HepG2 (cell line): Measurements from ENCODE around the gene DSTN. TPM values are rescaled to one million over a fixed set of nuclear protein-coding genes. Genes with fewer than 3 reads are reported as not detected.

Source experiments
- EED ChIP-seq: sonication (generic); formaldehyde crosslinking; IDR thresholded peaks from 2 replicates; pipeline ENCODE4 v1.5.0; 2020; ENCODE audit warnings: mild to moderate bottlenecking, missing genetic modification reagents
- GATAD2A ChIP-seq: IDR thresholded peaks from 2 replicates; pipeline ENCODE4 v1.6.1; 2016
- HIVEP1 ChIP-seq: sonication (generic); formaldehyde crosslinking; IDR thresholded peaks from 2 replicates; pipeline ENCODE4 v1.4.0; 2020; ENCODE audit warnings: mild to moderate bottlenecking, missing genetic modification reagents
- HNRNPH1 ChIP-seq: fragments of 200-400 bp; formaldehyde crosslinking; optimal IDR thresholded peaks from 2 replicates; pipeline ENCODE3; 2017; ENCODE audit warnings: mild to moderate bottlenecking, low read depth, low read length
- JUN ChIP-seq: sonication (generic); formaldehyde crosslinking; IDR thresholded peaks from 2 replicates; pipeline ENCODE4 v1.4.0; 2020; ENCODE audit warnings: mild to moderate bottlenecking, missing genetic modification reagents
- POLR2A ChIP-seq, 2 experiments: IDR thresholded peaks; 2 replicates each; pipeline ENCODE4 v1.6.1; 2011; ENCODE audit warnings: low read depth in 2 of 2, low read length in 2 of 2, mild to moderate bottlenecking in 1 of 2, moderate library complexity in 1 of 2; ENCODE audit not compliant: insufficient read depth in 1 of 2
- RBM22 ChIP-seq: fragments of 200-400 bp; formaldehyde crosslinking; optimal IDR thresholded peaks from 2 replicates; pipeline ENCODE3; 2017; ENCODE audit warnings: mild to moderate bottlenecking, low read length, moderate library complexity
- REL ChIP-seq: sonication (generic); formaldehyde crosslinking; conservative IDR thresholded peaks from 2 replicates; pipeline ENCODE4 v1.8.0; 2022; ENCODE audit warnings: mild to moderate bottlenecking, missing genetic modification reagents, moderate library complexity
- SRSF1 ChIP-seq: fragments of 200-400 bp; formaldehyde crosslinking; optimal IDR thresholded peaks from 2 replicates; pipeline ENCODE3; 2017; ENCODE audit warnings: mild to moderate bottlenecking, low read depth, low read length, moderate library complexity
- STAG1 ChIP-seq: sonication (generic); formaldehyde crosslinking; IDR thresholded peaks from 2 replicates; pipeline ENCODE4 v1.4.0; 2020; ENCODE audit warnings: missing genetic modification reagents
- U2AF1 ChIP-seq: fragments of 200-400 bp; formaldehyde crosslinking; optimal IDR thresholded peaks from 2 replicates; pipeline ENCODE3; 2017; ENCODE audit warnings: mild to moderate bottlenecking, low read depth, low read length
- polyA plus RNA-seq, 8 experiments: library from polyadenylated mRNA; depleted of rRNA in 3 of 8; stranded (reverse) in 7 of 8; unstranded in 1 of 8; fragments of >200 nt; fragmentation: Illumina TruSeq in 4 of 8; extraction: Trizol in 4 of 8; gene quantifications; 2 replicates each; pipeline versions ENCODE4 v1.2.1 to v1.2.3, GENCODE V29; 2011 to 2016; ENCODE audit warnings: low read depth in 4 of 8, missing spikeins in 1 of 8, mixed read lengths in 1 of 8; ENCODE audit not compliant: insufficient read depth in 1 of 8
- total RNA-seq, 5 experiments: library from RNA; depleted of rRNA; stranded (reverse); fragments of >200 nt; fragmentation: Illumina TruSeq; extraction: Trizol; gene quantifications; 2 replicates each; pipeline ENCODE4 v1.2.3, GENCODE V29; 2016; ENCODE audit warnings: low read depth in 1 of 5
- TF ChIP-seq, protein P1 (sequence below): sonication (generic); formaldehyde crosslinking; IDR thresholded peaks from 2 replicates; pipeline ENCODE4 v1.4.0; 2020; ENCODE audit warnings: missing genetic modification reagents
- TF ChIP-seq, protein P2 (sequence below): sonication (generic); formaldehyde crosslinking; IDR thresholded peaks from 2 replicates; pipeline ENCODE4 v1.4.0; 2020; ENCODE audit warnings: missing genetic modification reagents, borderline replicate concordance
- TF ChIP-seq, protein P3 (sequence below): sonication (generic); formaldehyde crosslinking; IDR thresholded peaks from 2 replicates; pipeline ENCODE4 v1.4.0; 2020; ENCODE audit warnings: mild to moderate bottlenecking, missing genetic modification reagents
- TF ChIP-seq, protein P4 (sequence below): sonication (generic); formaldehyde crosslinking; conservative IDR thresholded peaks from 2 replicates; pipeline ENCODE4 v1.8.1; 2023; ENCODE audit warnings: missing genetic modification reagents
- TF ChIP-seq, protein P5 (sequence below): sonication (generic); formaldehyde crosslinking; IDR thresholded peaks from 2 replicates; pipeline ENCODE4 v1.8.0; 2023; ENCODE audit warnings: mild to moderate bottlenecking, missing genetic modification reagents

DSTN gene
- total and polyA plus RNA-seq, 2 of the 13 experiments (the other 11 are each of a cell fraction or from before 2014, with no cell fraction given): 27.6 to 106 TPM

DNA sequence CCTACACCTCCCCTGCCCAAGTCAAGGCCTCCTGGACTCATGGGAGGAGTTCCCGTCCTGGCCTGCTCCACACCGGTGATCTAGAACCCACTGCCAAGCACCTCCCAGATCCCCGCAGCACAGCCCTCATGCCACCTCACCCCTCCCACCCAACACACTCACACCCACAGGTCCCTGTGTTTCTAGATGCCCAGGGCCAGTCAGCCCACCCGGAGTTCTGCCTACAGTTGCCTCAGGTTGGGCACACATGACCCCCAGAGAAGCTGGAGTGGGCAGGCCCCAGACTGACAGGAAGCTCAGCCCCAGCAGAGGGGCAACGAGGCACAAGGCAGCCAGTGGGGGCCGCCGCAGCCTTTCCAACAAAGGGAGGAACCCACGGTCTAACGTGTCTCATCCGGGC, 82.5 kb downstream of the DSTN start (continued):
- peak; percentile 36; the same call in 1 of the 2 replicates for TF ChIP-seq EED (CRISPR knock-in tag)
- TF ChIP-seq, protein P1, sequence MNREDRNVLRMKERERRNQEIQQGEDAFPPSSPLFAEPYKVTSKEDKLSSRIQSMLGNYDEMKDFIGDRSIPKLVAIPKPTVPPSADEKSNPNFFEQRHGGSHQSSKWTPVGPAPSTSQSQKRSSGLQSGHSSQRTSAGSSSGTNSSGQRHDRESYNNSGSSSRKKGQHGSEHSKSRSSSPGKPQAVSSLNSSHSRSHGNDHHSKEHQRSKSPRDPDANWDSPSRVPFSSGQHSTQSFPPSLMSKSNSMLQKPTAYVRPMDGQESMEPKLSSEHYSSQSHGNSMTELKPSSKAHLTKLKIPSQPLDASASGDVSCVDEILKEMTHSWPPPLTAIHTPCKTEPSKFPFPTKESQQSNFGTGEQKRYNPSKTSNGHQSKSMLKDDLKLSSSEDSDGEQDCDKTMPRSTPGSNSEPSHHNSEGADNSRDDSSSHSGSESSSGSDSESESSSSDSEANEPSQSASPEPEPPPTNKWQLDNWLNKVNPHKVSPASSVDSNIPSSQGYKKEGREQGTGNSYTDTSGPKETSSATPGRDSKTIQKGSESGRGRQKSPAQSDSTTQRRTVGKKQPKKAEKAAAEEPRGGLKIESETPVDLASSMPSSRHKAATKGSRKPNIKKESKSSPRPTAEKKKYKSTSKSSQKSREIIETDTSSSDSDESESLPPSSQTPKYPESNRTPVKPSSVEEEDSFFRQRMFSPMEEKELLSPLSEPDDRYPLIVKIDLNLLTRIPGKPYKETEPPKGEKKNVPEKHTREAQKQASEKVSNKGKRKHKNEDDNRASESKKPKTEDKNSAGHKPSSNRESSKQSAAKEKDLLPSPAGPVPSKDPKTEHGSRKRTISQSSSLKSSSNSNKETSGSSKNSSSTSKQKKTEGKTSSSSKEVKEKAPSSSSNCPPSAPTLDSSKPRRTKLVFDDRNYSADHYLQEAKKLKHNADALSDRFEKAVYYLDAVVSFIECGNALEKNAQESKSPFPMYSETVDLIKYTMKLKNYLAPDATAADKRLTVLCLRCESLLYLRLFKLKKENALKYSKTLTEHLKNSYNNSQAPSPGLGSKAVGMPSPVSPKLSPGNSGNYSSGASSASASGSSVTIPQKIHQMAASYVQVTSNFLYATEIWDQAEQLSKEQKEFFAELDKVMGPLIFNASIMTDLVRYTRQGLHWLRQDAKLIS: no peak
- TF ChIP-seq REL: no peak
- peak; percentile 55 for TF ChIP-seq U2AF1
- TF ChIP-seq, protein P2, sequence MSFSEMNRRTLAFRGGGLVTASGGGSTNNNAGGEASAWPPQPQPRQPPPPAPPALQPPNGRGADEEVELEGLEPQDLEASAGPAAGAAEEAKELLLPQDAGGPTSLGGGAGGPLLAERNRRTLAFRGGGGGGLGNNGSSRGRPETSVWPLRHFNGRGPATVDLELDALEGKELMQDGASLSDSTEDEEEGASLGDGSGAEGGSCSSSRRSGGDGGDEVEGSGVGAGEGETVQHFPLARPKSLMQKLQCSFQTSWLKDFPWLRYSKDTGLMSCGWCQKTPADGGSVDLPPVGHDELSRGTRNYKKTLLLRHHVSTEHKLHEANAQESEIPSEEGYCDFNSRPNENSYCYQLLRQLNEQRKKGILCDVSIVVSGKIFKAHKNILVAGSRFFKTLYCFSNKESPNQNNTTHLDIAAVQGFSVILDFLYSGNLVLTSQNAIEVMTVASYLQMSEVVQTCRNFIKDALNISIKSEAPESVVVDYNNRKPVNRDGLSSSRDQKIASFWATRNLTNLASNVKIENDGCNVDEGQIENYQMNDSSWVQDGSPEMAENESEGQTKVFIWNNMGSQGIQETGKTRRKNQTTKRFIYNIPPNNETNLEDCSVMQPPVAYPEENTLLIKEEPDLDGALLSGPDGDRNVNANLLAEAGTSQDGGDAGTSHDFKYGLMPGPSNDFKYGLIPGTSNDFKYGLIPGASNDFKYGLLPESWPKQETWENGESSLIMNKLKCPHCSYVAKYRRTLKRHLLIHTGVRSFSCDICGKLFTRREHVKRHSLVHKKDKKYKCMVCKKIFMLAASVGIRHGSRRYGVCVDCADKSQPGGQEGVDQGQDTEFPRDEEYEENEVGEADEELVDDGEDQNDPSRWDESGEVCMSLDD (CRISPR knock-in tag): no peak
- TF ChIP-seq SRSF1: no peak
- TF ChIP-seq, protein P3, sequence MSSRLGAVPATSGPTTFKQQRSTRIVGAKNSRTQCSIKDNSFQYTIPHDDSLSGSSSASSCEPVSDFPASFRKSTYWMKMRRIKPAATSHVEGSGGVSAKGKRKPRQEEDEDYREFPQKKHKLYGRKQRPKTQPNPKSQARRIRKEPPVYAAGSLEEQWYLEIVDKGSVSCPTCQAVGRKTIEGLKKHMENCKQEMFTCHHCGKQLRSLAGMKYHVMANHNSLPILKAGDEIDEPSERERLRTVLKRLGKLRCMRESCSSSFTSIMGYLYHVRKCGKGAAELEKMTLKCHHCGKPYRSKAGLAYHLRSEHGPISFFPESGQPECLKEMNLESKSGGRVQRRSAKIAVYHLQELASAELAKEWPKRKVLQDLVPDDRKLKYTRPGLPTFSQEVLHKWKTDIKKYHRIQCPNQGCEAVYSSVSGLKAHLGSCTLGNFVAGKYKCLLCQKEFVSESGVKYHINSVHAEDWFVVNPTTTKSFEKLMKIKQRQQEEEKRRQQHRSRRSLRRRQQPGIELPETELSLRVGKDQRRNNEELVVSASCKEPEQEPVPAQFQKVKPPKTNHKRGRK (CRISPR knock-in tag): 0 out of 2 replicates have a peak, but pooled peaks have one; percentile 13
- no peak for TF ChIP-seq JUN (CRISPR knock-in tag)
- TF ChIP-seq, protein P4, sequence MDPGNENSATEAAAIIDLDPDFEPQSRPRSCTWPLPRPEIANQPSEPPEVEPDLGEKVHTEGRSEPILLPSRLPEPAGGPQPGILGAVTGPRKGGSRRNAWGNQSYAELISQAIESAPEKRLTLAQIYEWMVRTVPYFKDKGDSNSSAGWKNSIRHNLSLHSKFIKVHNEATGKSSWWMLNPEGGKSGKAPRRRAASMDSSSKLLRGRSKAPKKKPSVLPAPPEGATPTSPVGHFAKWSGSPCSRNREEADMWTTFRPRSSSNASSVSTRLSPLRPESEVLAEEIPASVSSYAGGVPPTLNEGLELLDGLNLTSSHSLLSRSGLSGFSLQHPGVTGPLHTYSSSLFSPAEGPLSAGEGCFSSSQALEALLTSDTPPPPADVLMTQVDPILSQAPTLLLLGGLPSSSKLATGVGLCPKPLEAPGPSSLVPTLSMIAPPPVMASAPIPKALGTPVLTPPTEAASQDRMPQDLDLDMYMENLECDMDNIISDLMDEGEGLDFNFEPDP (CRISPR knock-in tag): no peak
- no peak for TF ChIP-seq GATAD2A (CRISPR knock-in tag)
- TF ChIP-seq POLR2A (IDR thresholded peaks at IDR 0.05; ENCODE audit: insufficient read depth in 1 of 2, low read depth in 2 of 2, low read length in 2 of 2): 0 out of 4 replicates have a peak, but pooled peaks of 1 of the 2 experiments have one; percentile 24
- peak; percentile 44 for TF ChIP-seq HNRNPH1
- 0 out of 2 replicates have a peak, but pooled peaks have one; percentile 39 for TF ChIP-seq HIVEP1 (CRISPR knock-in tag)
- TF ChIP-seq, protein P5, sequence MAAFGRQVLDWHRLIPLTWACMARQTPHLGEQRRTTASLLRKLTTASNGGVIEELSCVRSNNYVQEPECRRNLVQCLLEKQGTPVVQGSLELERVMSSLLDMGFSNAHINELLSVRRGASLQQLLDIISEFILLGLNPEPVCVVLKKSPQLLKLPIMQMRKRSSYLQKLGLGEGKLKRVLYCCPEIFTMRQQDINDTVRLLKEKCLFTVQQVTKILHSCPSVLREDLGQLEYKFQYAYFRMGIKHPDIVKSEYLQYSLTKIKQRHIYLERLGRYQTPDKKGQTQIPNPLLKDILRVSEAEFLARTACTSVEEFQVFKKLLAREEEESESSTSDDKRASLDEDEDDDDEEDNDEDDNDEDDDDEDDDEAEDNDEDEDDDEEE (CRISPR knock-in tag): peak; percentile 69; the same call in 1 of the 2 replicates
- 0 out of 2 replicates have a peak, but pooled peaks have one; percentile 21 for TF ChIP-seq STAG1 (CRISPR knock-in tag)
- TF ChIP-seq RBM22: peak; percentile 25
